ENCODE data around the gene MEI4.
"Not testable (repeated sequence)": the region's sequence is repeated elsewhere in the genome, so short reads cannot be mapped to it uniquely, and the experiment has no call there.

MEI4 gene

GRCh38 chr6:77829736-77830135 is 176.9 kb downstream of the MEI4 start:
- TF ChIP-seq, protein P1, sequence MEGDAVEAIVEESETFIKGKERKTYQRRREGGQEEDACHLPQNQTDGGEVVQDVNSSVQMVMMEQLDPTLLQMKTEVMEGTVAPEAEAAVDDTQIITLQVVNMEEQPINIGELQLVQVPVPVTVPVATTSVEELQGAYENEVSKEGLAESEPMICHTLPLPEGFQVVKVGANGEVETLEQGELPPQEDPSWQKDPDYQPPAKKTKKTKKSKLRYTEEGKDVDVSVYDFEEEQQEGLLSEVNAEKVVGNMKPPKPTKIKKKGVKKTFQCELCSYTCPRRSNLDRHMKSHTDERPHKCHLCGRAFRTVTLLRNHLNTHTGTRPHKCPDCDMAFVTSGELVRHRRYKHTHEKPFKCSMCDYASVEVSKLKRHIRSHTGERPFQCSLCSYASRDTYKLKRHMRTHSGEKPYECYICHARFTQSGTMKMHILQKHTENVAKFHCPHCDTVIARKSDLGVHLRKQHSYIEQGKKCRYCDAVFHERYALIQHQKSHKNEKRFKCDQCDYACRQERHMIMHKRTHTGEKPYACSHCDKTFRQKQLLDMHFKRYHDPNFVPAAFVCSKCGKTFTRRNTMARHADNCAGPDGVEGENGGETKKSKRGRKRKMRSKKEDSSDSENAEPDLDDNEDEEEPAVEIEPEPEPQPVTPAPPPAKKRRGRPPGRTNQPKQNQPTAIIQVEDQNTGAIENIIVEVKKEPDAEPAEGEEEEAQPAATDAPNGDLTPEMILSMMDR (conservative IDR thresholded peaks at IDR 0.05; ENCODE audit: control insufficient read depth, insufficient read depth, low read depth, low read length) = no peak
- DNase-seq (ENCODE audit: low read depth) = no peak
- no peak overlapping the region for H3K4me3 ChIP-seq (ENCODE audit: control insufficient read depth, low read depth, low read length)

DNA sequence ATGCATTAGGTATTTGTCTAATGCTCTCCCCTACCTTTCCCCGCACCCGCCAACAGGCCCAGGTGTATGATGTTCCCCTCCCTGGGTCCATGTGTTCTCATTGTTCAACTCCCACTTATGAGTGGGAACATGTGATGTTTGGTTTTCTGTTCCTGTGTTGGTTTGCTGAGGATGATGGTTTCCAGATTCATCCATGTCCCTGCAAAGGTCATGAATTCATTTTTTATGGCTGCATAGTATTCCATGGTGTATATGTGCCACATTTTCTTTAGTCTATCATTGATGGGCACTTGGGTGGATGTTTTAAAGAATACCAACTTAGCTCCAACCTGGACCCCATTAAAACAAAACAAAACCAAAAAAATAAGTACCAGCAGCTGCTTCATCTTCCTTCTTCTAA is 180.9 kb downstream of the MEI4 start:
- DNase-seq (ENCODE audit: low read depth); H3K4me3 ChIP-seq (ENCODE audit: control insufficient read depth, low read depth, low read length): not testable (repeated sequence)

DNA sequence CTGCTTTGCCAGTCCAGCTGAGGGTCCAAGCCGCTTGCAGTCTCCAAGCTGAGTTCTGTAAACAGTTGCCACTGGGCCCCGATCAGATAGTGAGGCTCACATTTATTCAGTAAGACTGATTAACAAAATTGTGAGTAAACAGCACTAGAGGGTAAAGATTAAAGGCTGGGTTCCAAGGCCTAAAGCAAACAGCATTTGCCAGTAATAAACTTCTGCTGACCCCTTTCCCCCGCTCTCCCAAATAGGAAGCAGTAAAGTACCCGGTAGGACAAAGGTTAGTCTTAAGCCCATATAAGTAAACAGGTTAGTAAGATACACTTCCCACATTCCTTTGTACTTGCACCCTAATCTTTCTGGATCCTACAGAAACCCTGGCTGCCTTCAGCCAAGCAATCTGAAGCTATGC is 181.8 kb downstream of the MEI4 start:
- no peak for DNase-seq (ENCODE audit: low read depth)
- TF ChIP-seq, protein P1 (conservative IDR thresholded peaks at IDR 0.05; ENCODE audit: control insufficient read depth, insufficient read depth, low read depth, low read length) = no peak
- no peak overlapping the region for H3K4me3 ChIP-seq (ENCODE audit: control insufficient read depth, low read depth, low read length)

- no peak overlapping the region for H3K4me3 ChIP-seq (ENCODE audit: control insufficient read depth, low read depth, low read length)
- TF ChIP-seq, protein P1 (conservative IDR thresholded peaks at IDR 0.05; ENCODE audit: control insufficient read depth, insufficient read depth, low read depth, low read length) = no peak
- no peak for DNase-seq (ENCODE audit: low read depth)
These were observed 184.4 kb downstream of the MEI4 start for GRCh38 chr6:77837034-77837784.

DNA sequence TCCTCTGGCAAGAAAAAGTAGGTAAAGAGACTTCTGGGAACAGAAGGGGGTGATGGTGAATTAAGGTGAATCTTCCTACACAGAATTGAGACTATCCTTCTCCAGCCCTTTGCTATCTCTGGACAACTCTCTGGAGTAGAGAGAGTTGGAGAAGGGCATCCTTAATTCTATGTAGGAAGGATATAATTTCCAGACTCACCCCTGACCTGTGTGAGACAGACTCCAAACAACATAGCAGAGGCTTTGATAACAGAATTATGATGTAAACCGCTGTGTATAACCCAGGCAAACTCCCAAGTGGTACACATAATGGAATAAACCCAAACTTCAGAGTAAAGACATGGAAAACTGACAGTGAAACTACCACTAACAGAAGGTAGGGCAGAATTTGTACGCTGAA is 186.5 kb downstream of the MEI4 start:
- DNase-seq (ENCODE audit: low read depth) = no peak
- no peak overlapping the region for H3K4me3 ChIP-seq (ENCODE audit: control insufficient read depth, low read depth, low read length)
- TF ChIP-seq, protein P1 (conservative IDR thresholded peaks at IDR 0.05; ENCODE audit: control insufficient read depth, insufficient read depth, low read depth, low read length) = no peak

GRCh38 chr6:77844822-77845221 is 192.0 kb downstream of the MEI4 start:
- no peak for DNase-seq (ENCODE audit: low read depth)
- TF ChIP-seq, protein P1 (conservative IDR thresholded peaks at IDR 0.05; ENCODE audit: control insufficient read depth, insufficient read depth, low read depth, low read length) = no peak
- H3K4me3 ChIP-seq (ENCODE audit: control insufficient read depth, low read depth, low read length) = no peak overlapping the region

- DNase-seq (ENCODE audit: low read depth) = no peak
- no peak overlapping the region for H3K4me3 ChIP-seq (ENCODE audit: control insufficient read depth, low read depth, low read length)
- TF ChIP-seq, protein P1 (conservative IDR thresholded peaks at IDR 0.05; ENCODE audit: control insufficient read depth, insufficient read depth, low read depth, low read length) = no peak
These were observed 200.6 kb downstream of the MEI4 start for GRCh38 chr6:77853401-77853800.
